ENCODE measurements around the gene SNED1. TPM values are rescaled to one million over a fixed set of nuclear protein-coding genes. Genes with fewer than 3 reads are reported as not detected.

The SNED1 gene
- polyA plus RNA-seq, 3 donors = 0.02 to 3.4 (median 0.12) TPM

DNA sequence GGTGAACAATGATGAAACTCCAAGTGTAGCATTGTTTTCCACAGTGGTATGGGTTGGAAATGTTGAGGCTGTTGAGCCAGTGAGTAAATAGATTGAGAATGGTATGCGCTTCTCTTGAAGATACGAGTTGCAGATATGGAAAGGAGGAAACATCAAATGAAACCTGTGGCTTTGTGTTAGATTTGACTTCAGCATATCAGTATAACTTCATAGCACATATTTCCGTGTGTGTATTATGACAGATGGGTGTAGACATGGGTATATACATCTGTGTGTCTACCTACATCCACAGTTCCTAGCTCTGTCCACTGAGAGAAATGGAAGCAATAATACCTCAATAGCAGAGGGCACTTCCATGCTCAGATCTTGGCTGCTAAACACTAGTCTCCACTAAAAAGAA is 8.0 kb downstream of the SNED1 start:
- Mint-ChIP-seq H3K9me3 (peaks cover 20 to 38% (median 35%) of the 10 kb centered on the region in 7 donors), H3K4me1 (peaks cover 9% of the 10 kb centered on the region), H3K4me3 (no peak overlapping the region), H3K36me3 (peaks cover 0 to 3% of the 10 kb centered on the region in 2 donors), H3K27ac (no peak overlapping the region), H3K27me3 (ENCODE audit: low read depth in 3 of 3) (peaks cover 10 to 45% (median 22%) of the 10 kb centered on the region in 3 donors)
- H4K20me1 ChIP-seq (ENCODE audit: insufficient read depth, low read length) = no peaks in the 10 kb centered on the region
- peaks cover 8 to 11% of the 10 kb centered on the region in 2 donors for H3K4me1 ChIP-seq (ENCODE audit: control insufficient read depth in 1 of 2, insufficient read depth in 2 of 2, low read length in 2 of 2)
- intact Hi-C loops (cut with micrococcal nuclease) = no loop called here
- H2AFZ ChIP-seq (ENCODE audit: insufficient read depth, low read depth, low read length, poor library complexity, severe bottlenecking) = no peak overlapping the region
- H3K4me2 ChIP-seq (replicated peaks; ENCODE audit: extremely low read depth, low read length, poor library complexity, severe bottlenecking) = no peak overlapping the region
- H3K9ac ChIP-seq (ENCODE audit: insufficient read depth, low read length, poor library complexity, severe bottlenecking) = no peak overlapping the region
- H3K79me2 ChIP-seq (ENCODE audit: insufficient read depth, low read length) = no peaks in the 10 kb centered on the region
- H3K36me3 ChIP-seq (replicated peaks in 1 of 2; ENCODE audit: control insufficient read depth in 1 of 2, insufficient read depth in 2 of 2, low read length in 2 of 2) = no peaks in the 10 kb centered on the region
- no peak for DNase-seq
- TF ChIP-seq CTCF (IDR thresholded peaks at IDR 0.05) = no peak
- peaks cover 24 to 26% of the 10 kb centered on the region in 2 donors for H3K9me3 ChIP-seq (replicated peaks in 1 of 2; ENCODE audit: control insufficient read depth in 1 of 2, insufficient read depth in 1 of 2, low read length in 2 of 2)
- no peak overlapping the region for H3K4me3 ChIP-seq (replicated peaks in 1 of 3; ENCODE audit: low read depth in 2 of 3, low read length in 3 of 3)
- WGBS (ENCODE audit: insufficient coverage) = no CpG with 5 or more reads among the region's 3 CpGs
- peaks cover 0 to 2% of the 10 kb centered on the region in 2 donors for H3K27me3 ChIP-seq (ENCODE audit: control insufficient read depth in 2 of 2, insufficient read depth in 2 of 2, low read length in 2 of 2)
- H3K27ac ChIP-seq (ENCODE audit: low read depth in 1 of 2, low read length in 2 of 2) = no peak overlapping the region

DNA sequence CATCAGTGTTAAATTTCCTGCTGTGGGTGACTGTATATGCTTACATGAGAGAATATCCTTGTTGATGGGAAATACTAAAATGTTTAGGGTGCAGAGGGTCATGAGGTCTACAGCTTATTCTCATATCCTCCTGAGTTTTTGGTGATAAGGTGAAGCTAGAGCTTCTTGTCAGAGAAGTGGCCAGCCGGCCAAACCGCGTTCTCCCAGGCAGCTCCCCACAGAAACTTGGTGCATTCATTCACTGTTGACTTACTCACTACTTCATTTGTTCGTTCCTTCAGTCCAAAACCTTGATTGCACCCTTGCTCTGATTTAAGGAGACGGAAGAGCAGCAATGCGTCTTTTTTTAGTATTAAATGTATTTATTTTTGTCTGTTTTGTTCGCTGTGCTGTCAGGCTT is 8.7 kb downstream of the SNED1 start:
- H3K4me3 Mint-ChIP-seq = no peak overlapping the region

More for the DNA sequence above, 8.7 kb downstream of the SNED1 start:
- no peaks in the 10 kb centered on the region for H4K20me1 ChIP-seq (ENCODE audit: insufficient read depth, low read length)
- peaks cover 20 to 37% (median 35%) of the 10 kb centered on the region in 7 donors for H3K9me3 Mint-ChIP-seq
- no peak overlapping the region for H3K27ac Mint-ChIP-seq
- H3K27me3 ChIP-seq (ENCODE audit: control insufficient read depth in 2 of 2, insufficient read depth in 2 of 2, low read length in 2 of 2) = no peaks in the 10 kb centered on the region
- H3K27me3 Mint-ChIP-seq (ENCODE audit: low read depth in 3 of 3) = peaks cover 7 to 39% (median 16%) of the 10 kb centered on the region in 3 donors
- H3K27ac ChIP-seq (ENCODE audit: low read depth in 1 of 2, low read length in 2 of 2) = no peak overlapping the region
- peaks cover 8 to 11% of the 10 kb centered on the region in 2 donors for H3K4me1 ChIP-seq (ENCODE audit: control insufficient read depth in 1 of 2, insufficient read depth in 2 of 2, low read length in 2 of 2)
- 96% methylated on average over 4 of the region's 7 CpGs for WGBS (ENCODE audit: insufficient coverage)
- no peak for DNase-seq
- no peak overlapping the region for H2AFZ ChIP-seq (ENCODE audit: insufficient read depth, low read depth, low read length, poor library complexity, severe bottlenecking)
- H3K4me2 ChIP-seq (replicated peaks; ENCODE audit: extremely low read depth, low read length, poor library complexity, severe bottlenecking) = no peak overlapping the region
- H3K9ac ChIP-seq (ENCODE audit: insufficient read depth, low read length, poor library complexity, severe bottlenecking) = no peak overlapping the region
- H3K4me3 ChIP-seq (replicated peaks in 1 of 3; ENCODE audit: low read depth in 2 of 3, low read length in 3 of 3) = no peak overlapping the region
- peaks cover 0 to 3% of the 10 kb centered on the region in 2 donors for H3K36me3 Mint-ChIP-seq
- peaks cover 9% of the 10 kb centered on the region for H3K4me1 Mint-ChIP-seq
- peaks cover 24 to 26% of the 10 kb centered on the region in 2 donors for H3K9me3 ChIP-seq (replicated peaks in 1 of 2; ENCODE audit: control insufficient read depth in 1 of 2, insufficient read depth in 1 of 2, low read length in 2 of 2)
- no peaks in the 10 kb centered on the region for H3K79me2 ChIP-seq (ENCODE audit: insufficient read depth, low read length)
- H3K36me3 ChIP-seq (replicated peaks in 1 of 2; ENCODE audit: control insufficient read depth in 1 of 2, insufficient read depth in 2 of 2, low read length in 2 of 2) = no peaks in the 10 kb centered on the region
- TF ChIP-seq CTCF (IDR thresholded peaks at IDR 0.05) = no peak
- intact Hi-C loops (cut with micrococcal nuclease) = no loop called here

Data from CD14-positive monocyte (primary cell).